ENCODE results near the gene FSTL4.
"Not testable (repeated sequence)": the region's sequence is repeated elsewhere in the genome, so short reads cannot be mapped to it uniquely, and the experiment has no call there.

The FSTL4 gene

GRCh38 chr5:133398646-133399101 is 213.7 kb downstream of the FSTL4 start:
- DNase-seq, result no peak

GRCh38 chr5:133397990-133398645 is 214.2 kb downstream of the FSTL4 start:
- DNase-seq, result no peak

DNA sequence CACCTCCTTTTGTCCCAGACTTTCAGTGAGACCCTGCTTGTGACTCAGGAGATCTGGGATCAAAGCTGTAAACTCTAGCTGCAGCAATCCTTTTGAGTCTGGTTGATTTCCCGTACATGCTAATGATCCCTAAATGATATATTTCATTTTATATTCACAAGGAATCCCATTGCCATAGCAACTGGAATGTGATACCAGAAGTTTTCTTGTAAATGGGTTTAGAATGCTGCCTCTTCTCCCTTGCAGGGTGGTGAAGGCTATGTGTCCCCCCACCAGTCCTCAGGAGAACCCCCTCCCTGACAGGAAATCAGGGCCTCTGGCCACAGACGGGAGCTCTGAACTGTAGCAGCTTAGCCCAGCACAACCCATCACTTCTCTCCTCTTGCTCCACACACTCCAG is 215.0 kb downstream of the FSTL4 start:
- no peak for DNase-seq

DNA sequence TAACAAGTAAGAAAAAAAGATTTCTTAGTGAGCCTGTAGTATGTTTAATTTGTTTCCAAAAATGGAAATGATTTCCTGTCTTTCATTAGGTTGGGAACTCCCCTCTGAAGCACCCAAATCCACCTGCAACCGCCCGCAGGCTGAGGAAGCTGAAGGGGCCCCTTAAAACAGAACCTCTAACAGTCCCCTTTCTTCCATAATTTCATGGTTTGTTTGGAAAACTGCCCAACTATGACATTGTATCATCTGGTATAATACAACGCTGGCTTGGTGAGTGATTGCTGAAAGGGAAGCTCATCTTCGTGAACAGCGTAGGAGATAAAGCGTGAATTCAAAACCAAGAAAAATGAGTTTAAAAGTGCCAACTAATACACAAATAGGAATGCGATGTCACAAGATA is 215.5 kb downstream of the FSTL4 start:
- no peak for DNase-seq

- no peak for DNase-seq
Measured at GRCh38 chr5:133396187-133396741, 216.1 kb downstream of the FSTL4 start.

- DNase-seq, result not testable (repeated sequence)
Measured at GRCh38 chr5:133395207-133395606, 217.1 kb downstream of the FSTL4 start.

DNA sequence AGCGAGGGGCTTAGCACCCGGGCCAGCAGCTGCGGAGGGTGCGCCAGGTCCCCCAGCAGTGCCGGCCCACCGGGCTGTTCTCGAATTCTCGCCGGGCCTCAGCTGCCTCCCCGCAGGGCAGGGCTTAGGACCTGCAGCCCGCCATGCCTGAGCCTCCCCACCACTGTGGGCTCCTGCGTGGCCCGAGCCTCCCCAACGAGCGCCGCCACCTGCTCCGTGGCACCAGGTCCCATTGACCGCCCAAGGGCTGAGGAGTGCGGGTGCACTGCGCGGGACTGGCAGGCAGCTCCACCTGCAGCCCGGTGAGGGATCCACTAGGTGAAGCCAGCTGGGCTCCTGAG is 217.9 kb downstream of the FSTL4 start:
- not testable (repeated sequence) for DNase-seq

DNA sequence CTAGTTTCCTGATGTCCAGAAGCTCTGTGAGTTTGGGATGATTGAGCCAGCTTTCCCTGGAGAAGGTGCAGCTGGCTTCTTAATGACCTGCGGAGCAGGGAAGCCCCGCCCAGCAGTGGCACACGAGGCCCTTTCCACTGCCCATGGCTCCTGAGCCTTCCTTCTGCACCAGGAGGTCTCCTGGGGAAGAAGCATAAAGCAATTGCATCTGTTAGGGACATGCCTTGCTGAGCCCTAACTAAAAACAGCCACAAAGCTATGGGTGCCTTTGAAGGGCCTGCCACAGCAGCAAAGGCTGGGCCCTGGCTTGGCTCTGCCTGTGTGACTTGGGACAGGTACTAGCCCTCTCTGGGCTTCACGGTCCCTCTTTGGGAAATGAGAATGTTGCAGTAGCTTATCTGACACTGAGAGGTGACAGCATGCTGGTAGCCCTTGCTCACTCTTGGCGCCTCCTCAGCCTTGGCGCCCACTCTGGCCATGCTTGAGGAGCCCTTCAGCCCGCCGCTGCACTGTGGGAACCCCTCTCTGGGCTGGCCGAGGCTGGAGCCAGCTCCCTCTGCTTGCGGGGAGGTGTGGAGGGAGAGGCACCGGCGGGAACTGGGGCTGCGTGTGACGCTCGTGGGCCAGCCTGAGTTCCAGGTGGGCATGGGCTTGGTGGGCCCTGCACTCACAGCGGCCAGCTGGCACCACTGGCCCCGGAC is 218.4 kb downstream of the FSTL4 start:
- no peak for DNase-seq

DNA sequence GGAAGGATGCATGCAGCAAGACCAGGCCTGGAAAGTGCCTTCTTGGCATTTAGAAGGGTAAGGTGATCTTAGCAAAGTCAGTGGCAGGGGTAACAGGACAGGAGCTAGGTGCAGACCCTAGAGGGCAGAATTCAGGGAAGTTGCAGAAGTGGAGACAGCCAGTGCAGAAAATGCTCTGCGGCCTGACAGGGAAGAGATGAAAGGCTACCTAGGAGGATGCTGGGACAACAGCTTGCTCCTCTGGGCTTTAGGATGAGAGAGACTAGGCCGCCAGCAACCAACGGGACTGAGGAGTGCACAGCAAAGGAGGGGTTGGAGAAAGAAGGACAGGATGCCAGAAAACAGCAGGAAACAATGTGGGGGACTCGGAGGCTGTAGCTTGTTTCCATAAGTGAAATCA is 219.9 kb downstream of the FSTL4 start:
- no peak for DNase-seq

DNA sequence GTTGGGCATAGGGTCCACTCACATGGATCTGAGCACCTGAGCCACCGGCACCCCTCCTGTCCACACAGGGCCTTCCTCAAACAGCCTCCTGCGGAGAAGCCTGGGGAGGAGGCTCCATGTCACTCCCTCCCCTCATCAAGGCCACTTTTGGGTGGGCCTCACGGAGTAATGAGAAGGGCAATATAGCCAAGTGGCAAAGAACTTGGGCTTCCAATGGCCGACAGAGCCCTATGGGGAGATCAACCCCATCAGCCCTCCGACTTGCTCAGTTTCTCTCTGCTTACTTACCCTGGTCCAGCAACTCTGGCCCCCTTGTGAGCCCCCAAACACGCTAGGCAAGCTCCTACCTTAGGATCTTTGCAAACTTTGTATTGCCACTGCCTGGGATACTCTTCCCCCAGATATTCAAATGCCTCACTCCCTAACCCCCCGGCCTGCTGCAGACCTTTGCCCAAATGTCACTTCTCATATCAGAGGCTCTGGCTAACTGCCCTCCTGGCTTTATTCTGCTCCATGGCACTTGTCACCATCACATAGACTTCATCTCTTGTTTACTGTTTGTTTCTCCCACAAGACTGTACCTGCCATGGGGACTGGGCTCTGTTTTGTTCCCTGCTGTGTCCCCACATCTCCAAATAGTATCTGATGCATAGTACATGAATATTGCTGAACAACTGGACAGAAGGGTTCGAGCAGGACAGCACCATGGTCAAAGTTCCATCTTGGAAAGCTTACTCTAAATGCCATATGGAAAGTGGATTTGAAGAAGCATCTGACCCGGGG is 220.8 kb downstream of the FSTL4 start:
- DNase-seq, result no peak

GRCh38 chr5:133390416-133391353 is 221.7 kb downstream of the FSTL4 start:
- no peak for DNase-seq

GRCh38 chr5:133389066-133389590 is 223.2 kb downstream of the FSTL4 start:
- no peak for DNase-seq

- no peak for DNase-seq
Measured at GRCh38 chr5:133387621-133388020, 224.7 kb downstream of the FSTL4 start.

DNA sequence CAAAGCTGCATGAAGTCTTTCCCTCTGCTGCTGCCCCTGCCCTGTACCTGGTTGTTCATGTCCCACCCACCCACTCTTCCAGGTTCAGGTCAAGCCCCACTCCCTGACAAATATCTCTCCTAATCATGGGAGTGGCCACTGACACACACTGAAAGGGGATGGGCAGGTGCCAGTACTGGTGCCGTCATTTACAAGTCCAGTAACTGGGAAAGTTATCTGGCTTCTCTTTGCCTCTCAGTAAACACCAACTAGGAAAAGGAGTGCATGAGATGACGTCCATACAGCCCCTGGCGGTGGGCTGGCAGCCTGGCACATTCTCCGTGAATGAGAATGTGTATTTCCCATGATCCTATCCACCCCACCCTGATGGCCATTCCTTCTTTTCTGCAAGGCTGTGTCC is 225.2 kb downstream of the FSTL4 start:
- DNase-seq, result no peak

DNA sequence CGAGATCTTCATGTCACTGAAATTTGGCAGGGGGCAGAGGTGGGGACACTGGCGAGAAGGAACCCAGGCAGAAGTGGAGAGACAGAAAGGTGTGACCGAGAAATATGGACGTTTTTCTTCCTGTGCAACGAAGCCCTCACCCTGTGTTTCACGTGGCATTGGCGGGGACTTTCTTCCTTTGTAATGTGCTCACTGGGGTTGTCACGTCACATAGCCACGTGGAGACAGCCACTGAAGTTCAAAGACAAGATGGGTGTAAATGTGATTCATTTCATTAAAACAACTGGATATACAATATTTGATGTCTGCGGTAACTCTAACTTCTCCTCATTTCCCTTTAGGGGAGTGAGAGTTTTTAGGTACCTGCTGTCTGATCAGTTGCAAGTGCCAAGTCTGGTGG is 225.7 kb downstream of the FSTL4 start:
- DNase-seq, result no peak

- no peak for DNase-seq
Measured at GRCh38 chr5:133385346-133385745, 227.0 kb downstream of the FSTL4 start.

GRCh38 chr5:133384903-133385302 is 227.4 kb downstream of the FSTL4 start:
- DNase-seq, result no peak

DNA sequence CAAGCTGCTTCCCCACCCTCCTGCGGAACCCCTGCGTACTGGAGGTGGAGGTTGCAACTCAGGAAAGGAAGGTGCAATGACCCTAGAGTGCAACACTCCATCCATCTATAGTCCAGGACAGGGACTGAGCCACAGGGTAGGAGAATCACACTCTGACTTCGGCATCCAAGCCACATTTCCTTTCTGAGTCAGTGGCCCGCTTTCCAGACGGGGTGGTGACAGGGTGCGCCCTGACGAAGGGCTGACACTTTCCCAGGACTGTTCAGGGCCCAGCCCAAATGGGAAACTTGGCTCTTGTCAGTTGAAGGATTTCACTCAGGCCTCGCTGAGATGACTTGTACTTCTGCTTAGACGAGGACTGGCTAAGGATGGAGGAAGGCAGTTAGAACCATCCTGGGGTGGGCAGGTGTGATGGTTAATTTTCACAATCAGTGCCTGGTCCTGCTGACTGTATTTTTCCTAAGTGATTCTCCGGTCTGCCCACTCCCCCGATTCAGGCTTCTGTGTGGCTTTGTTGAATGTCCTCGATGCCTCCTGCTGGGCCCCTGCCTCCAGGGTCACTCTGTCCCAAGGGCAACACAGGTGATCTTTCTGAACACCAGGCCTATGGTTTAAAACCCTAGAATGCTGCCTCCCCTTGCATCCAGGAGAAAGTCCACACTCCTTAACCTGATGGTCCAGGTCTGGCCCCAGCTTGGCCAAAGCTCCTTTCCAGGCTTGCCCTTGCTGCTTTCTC is 228.1 kb downstream of the FSTL4 start:
- no peak for DNase-seq

- DNase-seq, result no peak
Measured at GRCh38 chr5:133383580-133383939, 228.8 kb downstream of the FSTL4 start.

GRCh38 chr5:133382661-133383579 is 229.4 kb downstream of the FSTL4 start:
- DNase-seq, result no peak
